ENCODE measurements around the gene GDPD3.
"Not testable (repeated sequence)": the region's sequence is repeated elsewhere in the genome, so short reads cannot be mapped to it uniquely, and the experiment has no call there.

Gene GDPD3

GRCh38 chr16:30113031-30113710 is at the start of gene GDPD3:
GDPD3 (minus strand) TSS chr16:30113537; CDS start chr16:30113478, 59 bp downstream.
- DNase-seq = no peak

- DNase-seq = no peak
Measured at GRCh38 chr16:30157214-30157613, 43.9 kb upstream of the GDPD3 start.

- no peak for DNase-seq
Measured at GRCh38 chr16:30155188-30155587, 41.9 kb upstream of the GDPD3 start.

- DNase-seq = no peak
Measured at GRCh38 chr16:30152517-30152916, 39.2 kb upstream of the GDPD3 start.

- no peak for DNase-seq
Measured at GRCh38 chr16:30151091-30151490, 37.8 kb upstream of the GDPD3 start.

- DNase-seq = no peak
Measured at GRCh38 chr16:30149250-30149930, 36.1 kb upstream of the GDPD3 start.

- DNase-seq = no peak
Measured at GRCh38 chr16:30147843-30148510, 34.6 kb upstream of the GDPD3 start.

- DNase-seq = no peak
Measured at GRCh38 chr16:30145657-30146056, 32.3 kb upstream of the GDPD3 start.

- no peak for DNase-seq
Measured at GRCh38 chr16:30144917-30145316, 31.6 kb upstream of the GDPD3 start.

- DNase-seq = no peak
Measured at GRCh38 chr16:30144017-30144416, 30.7 kb upstream of the GDPD3 start.

- no peak for DNase-seq
Measured at GRCh38 chr16:30143347-30143702, 30.0 kb upstream of the GDPD3 start.

- DNase-seq = peak; percentile 32
Measured at GRCh38 chr16:30142672-30143346, 29.5 kb upstream of the GDPD3 start.

- no peak for DNase-seq
Measured at GRCh38 chr16:30141750-30142149, 28.4 kb upstream of the GDPD3 start.

GRCh38 chr16:30139583-30140481 is 26.5 kb upstream of the GDPD3 start:
- no peak for DNase-seq

GRCh38 chr16:30137897-30138296 is 24.6 kb upstream of the GDPD3 start:
- DNase-seq = no peak

GRCh38 chr16:30136971-30137605 is 23.8 kb upstream of the GDPD3 start:
- no peak for DNase-seq

GRCh38 chr16:30132591-30132990 is 19.3 kb upstream of the GDPD3 start:
- no peak for DNase-seq

- no peak for DNase-seq
Measured at GRCh38 chr16:30131869-30132475, 18.6 kb upstream of the GDPD3 start.

GRCh38 chr16:30127993-30128392 is 14.7 kb upstream of the GDPD3 start:
- DNase-seq = no peak

- not testable (repeated sequence) for DNase-seq
Measured at GRCh38 chr16:30125690-30126089, 12.4 kb upstream of the GDPD3 start.

GRCh38 chr16:30124985-30125379 is 11.6 kb upstream of the GDPD3 start:
- no peak for DNase-seq

Data from CD4-positive, alpha-beta T cell treated with Interleukin-4 for 4 hours (primary cell).